DOHH2 (cell line): ENCODE measurements around the gene PYGO1.

Source experiments
- CTCF ChIP-seq: fragments of 200-600 bp; sonication (generic); IDR thresholded peaks from one replicate; pipeline ENCODE4 v1.5.1; 2014; ENCODE audit warnings: antibody characterized with exemption, mild to moderate bottlenecking, low read depth, low read length; ENCODE audit not compliant: poor library complexity, severe bottlenecking
- EZH2phosphoT487 ChIP-seq: fragments of 200-600 bp; sonication (generic); IDR thresholded peaks from 2 replicates; pipeline ENCODE4 v1.6.1; 2017; ENCODE audit warnings: borderline replicate concordance, mild to moderate bottlenecking, antibody characterized with exemption, low read length, moderate library complexity, mixed read lengths

DNA sequence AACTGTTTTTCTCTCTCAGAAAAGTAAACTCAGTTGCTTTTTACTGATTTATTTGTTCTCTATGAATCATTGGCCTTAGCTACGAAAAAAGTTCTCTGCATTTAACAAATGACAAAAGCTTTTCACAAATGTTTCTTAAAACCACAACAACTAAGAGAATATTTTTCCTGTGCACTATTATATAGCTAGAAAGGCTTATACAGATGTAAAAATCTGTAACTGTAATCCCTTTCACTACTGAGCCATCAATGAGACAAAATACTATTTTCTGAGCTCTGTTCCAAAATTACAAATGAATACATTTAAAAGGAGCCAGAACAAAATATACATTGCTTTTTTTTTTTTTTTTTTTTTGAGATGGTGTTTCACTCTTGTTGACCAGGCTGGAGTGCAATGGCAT lies 45.6 kb upstream of the PYGO1 start:
- TF ChIP-seq CTCF (no peak), EZH2phosphoT487 (no peak)
